Stimulated activated CD4-positive, alpha-beta T cell treated with anti-CD3 and anti-CD28 coated beads, Interleukin-1b, Interleukin-23, amount 100 ng/mL, for 48 hours (primary cell): ENCODE data around the gene ATP9A.

Source experiments
- DNase-seq: peaks from one replicate; pipeline ENCODE4 v3.0.0-alpha.2; 2020

ATP9A gene

GRCh38 chr20:51595744-51596143 is 172.4 kb downstream of the ATP9A start:
- no peak for DNase-seq

DNA sequence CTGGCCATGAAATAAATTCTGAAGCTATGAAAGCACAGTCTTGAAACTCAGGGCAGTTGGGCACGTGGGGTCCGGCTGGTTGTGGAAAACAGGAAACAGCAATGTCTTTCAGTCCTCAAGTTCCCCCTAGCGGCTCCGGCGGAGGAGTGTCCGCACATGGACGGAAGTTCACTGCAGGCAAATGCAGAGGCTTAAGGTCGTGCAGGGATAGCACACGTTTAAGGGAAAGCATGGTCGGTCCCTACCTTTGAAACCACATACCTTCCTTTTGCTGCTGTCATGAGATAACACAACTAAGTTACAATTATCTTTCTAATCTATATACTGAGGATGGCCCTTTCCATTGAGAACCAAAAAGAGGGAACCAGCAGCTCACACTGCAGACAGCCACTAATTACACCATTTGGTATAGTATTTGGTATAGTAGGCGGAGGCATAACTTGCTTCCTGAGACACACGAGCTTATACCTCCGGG is 173.1 kb downstream of the ATP9A start:
- DNase-seq, result peak; percentile 82

DNA sequence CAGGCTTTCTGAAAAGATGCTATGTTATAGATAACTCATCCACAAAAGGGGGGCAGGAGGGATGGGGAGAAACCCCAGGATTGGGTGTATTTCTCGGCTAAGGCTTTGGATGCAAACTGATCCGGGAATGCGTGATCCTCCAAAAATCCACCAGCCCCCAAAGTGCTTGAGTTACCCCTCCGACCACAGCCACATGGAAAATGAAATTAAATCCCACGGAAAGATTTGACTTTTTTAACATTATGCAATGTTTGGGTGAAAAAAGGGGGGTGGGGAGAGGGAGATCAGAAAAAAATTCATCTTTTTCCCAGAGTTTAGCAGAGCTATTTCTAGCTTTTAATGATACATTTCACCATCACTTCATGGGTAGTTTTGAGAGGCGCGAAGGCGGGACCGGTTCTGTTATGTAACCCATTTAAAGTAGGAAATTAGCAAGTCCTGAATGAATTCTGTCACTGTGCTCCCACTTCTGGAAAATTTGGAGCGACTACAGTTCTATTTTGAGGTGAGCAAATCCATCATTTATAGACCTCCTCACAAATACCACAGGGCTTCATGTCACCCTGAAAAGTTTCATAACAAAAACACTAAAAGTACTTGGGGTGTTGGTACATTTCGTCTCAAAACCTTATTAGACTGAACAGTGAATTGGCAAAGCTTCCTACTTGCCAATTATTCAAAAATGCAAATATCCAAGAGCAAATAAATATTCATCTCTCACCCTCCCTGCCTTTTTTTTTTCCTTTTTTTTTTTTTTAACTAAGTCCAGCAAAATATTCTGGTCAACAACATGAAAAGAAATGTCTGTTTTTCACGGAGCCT is 173.7 kb downstream of the ATP9A start:
- DNase-seq, result no peak

DNA sequence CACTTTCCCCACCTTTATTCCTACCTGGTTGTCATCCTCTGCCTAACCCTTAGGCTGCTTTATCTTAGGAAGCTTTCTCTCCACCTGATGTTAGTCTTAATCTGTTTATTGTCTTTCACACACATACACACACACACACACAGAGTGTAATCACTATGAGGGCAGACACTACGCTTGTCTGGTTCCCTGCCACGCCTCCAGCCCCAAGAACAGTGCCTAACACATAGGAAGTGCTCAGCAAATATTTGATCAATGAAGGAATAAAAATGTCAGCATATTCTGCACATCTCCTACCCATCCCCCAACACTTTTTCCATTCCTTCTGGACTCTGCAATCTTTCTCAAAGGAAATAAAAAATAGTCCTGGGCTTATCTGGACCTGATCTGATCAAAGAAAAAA is 174.6 kb downstream of the ATP9A start:
- DNase-seq, result no peak

- no peak for DNase-seq
These were observed 175.6 kb downstream of the ATP9A start for GRCh38 chr20:51592564-51592963.

- DNase-seq, result no peak
These were observed 176.3 kb downstream of the ATP9A start for GRCh38 chr20:51591871-51592270.

DNA sequence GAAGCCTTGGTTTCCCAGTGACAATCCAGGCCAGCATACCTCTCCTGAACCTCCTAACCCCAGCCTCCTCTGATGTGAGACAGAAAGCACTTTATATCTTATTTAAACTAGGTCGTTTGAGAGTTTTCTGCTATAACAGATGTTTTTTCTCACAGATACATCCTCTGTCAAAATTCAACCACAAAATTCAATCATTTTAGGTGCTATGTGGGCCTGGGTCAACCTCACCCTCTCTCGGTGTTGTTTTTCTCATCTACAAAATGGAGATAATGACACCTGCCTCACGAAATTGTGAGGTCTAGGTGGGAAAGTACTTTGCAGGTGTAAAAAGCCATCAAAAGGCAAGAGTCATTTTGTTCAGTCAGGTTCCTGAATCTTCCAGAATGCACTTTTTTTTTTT is 179.4 kb downstream of the ATP9A start:
- no peak for DNase-seq

- DNase-seq, result no peak
These were observed 181.0 kb downstream of the ATP9A start for GRCh38 chr20:51587145-51587544.

- no peak for DNase-seq
These were observed 182.2 kb downstream of the ATP9A start for GRCh38 chr20:51586005-51586440.

DNA sequence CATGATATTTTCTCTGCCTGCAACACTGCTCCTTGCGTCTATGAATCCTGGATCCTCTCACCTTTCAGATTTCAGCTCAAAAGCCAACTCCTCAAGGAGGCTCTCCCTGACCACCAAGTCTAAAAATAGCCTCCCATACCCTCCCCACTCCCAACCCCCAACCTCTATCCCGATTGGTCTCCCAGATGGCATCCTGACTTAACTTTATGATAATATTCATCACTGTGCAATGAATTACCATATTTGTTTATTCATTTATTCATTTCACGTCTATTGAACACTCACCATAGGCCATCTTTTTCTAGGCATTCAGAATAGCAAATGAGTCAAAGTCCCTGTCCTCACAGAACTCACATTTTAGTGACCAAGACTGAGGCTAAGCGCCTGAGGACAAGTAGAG is 183.0 kb downstream of the ATP9A start:
- DNase-seq, result no peak

DNA sequence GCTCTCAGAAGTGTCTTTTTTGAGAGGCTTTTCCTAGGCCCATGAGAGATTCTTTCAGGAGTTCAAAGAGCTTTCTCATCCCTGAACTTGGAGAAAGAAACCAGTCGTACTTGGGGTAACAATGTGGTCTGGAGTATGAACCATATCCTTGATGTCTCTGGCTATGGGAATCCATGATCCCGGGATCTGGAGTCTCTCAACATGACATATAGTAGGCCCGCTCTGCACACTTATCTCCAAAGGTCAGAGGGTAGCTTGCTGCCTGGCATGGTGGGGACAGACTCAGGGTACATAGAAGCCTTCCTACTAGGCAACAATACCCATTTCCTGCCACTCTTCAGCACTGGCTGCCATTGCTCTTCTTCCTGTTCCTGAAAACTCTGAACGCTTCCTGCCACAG is 183.5 kb downstream of the ATP9A start:
- DNase-seq, result no peak

DNA sequence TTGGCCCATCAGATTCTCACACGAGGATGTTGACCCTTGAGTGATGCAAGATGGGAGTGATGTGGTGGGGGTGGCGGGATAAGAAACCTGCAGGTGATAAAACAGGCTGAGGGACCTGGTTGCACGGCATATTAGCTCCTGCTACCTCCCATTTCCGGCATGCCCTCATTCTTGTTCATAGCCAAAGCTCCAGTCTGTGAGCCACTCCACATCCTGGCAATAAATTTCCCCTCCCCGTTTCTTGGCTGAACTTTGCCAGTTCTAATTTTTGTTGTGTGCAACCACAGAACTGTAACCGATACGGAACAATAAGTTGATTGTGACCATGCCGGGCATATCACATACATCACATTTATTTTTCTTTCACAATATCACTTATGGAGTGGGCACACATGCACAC is 184.1 kb downstream of the ATP9A start:
- no peak for DNase-seq

DNA sequence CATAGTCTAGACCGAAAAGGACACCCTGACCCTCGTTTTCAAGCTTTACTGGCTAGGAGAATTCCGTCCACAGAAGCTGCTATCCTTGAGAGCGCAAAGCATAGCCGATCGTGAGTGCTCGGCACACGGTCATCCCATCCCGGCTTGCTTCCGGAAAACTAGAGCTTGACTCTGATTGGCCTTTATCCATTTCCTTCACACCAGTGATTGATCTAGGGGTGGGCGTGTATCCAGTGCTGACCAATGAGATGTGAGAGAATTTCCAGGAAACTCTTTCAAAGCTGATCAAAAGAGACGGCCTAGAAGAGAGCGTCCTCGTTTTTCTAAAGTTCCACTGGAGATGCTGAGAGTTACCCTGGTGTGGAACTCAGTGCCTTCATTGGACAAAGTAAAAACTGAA is 184.7 kb downstream of the ATP9A start:
- no peak for DNase-seq

DNA sequence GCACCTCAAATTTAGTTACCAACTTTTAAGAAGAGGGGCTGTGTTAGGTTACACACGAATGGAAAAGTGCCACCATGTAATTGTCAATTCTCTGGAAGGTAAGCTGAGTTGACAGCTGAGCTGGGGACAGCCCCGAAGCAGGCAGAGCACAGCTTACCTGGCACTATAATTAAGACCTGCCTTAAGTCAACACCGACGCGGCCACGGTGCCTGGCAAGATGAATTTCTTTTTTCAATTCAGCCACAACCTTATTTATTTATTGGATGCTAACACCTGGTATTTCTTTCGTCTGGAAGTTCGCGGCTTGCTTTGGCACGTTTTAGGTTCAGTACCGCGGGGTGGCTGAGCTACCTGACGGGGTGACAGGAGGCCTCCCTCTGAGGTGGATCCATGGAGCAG is 185.1 kb downstream of the ATP9A start:
- no peak for DNase-seq

- no peak for DNase-seq
These were observed 186.6 kb downstream of the ATP9A start for GRCh38 chr20:51581571-51581970.

DNA sequence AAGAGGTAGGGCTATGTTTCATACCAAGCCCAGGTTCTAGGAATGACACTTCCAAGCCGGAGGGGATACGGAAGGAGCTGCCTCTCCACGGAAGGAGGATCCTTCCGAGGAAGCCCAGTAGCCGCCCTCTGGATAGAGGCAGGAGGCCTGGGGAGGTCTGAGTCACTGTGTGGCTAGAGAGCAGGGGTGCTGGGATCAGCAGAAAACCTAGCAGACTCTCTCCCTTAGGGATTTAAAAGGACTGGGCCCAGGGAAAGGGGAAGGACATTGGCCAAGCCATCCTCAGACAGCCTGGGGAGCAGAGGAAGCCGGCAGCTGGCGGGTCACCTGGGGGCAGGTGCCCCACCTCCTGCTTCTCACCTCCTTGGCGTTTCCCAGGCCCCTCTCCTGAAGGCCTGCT is 189.1 kb downstream of the ATP9A start:
- no peak for DNase-seq

GRCh38 chr20:51578145-51578459 is 190.1 kb downstream of the ATP9A start:
- DNase-seq, result no peak

DNA sequence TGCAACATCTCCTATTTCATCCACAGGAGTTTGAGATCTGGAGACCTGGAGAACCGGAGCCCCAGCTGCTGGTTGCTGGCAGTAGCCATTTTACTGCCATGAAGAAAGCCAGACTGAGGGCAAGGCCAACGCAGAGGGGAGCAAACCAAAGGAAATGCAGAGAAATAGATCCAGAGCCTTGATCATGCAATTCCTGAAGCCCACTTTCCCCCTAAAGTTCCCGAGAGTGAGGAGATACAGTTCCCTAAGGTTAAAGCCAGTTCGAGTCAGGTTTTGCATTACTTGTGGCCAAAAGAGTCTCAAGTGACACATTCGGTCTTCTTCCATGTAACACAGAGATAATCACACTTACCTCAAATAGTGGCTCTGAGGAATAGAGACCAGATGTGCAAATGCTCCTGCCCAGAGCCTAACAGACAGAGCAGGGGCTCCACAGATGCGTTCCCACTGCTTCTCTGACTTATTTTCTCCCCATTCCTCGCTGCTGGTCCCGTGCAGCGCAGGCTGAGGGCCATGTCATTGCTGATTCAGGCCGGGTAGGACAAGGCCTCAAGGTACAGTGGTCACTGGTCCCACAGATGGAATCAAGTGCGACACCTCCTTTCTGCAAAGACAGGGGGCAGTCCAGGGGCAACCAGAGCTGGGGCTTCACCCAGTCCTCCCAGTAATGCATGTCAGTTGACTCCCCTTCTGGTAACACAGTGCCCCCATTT is 190.6 kb downstream of the ATP9A start:
- DNase-seq, result no peak

DNA sequence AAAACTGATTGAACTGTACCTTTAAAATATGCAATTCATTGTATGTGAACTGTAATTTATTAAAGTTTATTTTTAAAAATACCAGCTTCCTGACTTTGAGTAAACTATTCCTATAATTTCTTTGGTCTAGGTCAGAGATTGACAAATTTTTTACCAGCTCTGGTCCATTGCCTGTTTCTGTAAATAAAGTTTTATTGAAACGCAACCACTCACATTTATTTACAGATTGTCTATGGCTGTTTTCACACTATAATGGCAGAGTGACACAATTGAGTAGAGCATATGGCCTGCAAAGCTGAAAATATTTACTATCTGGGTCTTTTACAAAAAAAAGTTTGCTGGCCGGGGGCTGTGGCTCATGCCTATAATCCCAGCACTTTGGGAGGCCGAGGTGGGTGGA is 192.7 kb downstream of the ATP9A start:
- DNase-seq, result no peak

- DNase-seq, result peak; percentile 72
These were observed 193.7 kb downstream of the ATP9A start for GRCh38 chr20:51574248-51575033.

- no peak for DNase-seq
These were observed 194.5 kb downstream of the ATP9A start for GRCh38 chr20:51573576-51574243.

- no peak for DNase-seq
These were observed 196.8 kb downstream of the ATP9A start for GRCh38 chr20:51571460-51571794.

DNA sequence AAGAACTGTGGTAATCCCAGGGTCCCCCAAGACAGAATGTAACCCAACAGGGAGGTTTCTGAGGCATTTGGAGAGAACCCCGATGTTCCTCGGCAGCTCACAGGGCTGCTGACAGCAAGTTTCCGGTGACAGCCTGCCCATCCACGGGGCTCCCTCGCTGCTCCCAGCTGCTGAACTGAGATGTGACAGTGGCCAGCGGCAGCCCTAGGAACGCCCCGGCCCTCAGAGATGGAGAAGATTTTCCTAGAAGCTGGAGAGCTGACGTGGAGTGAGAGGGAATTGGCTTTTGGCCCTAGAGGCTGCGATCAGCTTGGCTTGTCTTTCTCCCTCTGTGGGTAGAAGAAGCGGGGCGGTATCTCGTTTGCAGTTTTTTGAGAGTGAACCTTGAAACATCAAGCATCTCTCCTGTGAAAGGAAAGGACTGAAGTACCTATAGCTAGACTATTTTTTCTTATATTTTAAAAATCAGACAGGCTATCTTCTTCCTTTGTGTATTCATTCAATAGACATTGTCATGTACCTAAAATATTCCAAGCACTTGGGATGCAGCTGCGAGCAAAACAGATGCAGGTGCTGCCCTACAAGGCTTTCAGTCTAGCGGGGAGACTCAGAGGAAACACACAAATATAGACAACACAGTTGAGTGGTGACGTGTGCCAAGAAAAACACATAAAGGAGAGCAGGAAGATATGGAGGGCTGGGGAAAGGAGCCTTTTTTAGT is 197.3 kb downstream of the ATP9A start:
- no peak for DNase-seq
